CD4-positive, alpha-beta T cell treated with Interleukin-1 beta for 1 hour (primary cell): ENCODE data around the gene TBC1D19.
"Not testable (repeated sequence)": the region's sequence is repeated elsewhere in the genome, so short reads cannot be mapped to it uniquely, and the experiment has no call there.

Experiments used
- DNase-seq, 2 donors: peaks; one replicate each; pipeline ENCODE4 v3.0.0-alpha.2; 2020 to 2022

TBC1D19 gene, protein sequence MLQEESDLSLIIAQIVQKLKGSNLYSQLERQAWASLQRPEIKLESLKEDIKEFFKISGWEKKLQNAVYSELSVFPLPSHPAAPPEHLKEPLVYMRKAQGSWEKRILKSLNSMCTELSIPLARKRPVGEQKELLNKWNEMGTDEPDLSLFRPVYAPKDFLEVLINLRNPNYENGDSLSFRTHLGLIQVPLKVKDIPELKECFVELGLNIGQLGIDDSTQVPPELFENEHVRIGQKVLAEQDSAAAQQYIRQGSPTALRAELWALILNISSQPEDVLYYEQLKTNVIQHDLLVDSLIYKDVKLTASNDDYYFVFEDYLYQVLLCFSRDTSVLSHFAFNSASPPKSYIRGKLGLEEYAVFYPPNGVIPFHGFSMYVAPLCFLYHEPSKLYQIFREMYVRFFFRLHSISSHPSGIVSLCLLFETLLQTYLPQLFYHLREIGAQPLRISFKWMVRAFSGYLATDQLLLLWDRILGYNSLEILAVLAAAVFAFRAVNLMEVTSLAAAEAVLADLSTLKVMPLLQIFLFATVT

DNA sequence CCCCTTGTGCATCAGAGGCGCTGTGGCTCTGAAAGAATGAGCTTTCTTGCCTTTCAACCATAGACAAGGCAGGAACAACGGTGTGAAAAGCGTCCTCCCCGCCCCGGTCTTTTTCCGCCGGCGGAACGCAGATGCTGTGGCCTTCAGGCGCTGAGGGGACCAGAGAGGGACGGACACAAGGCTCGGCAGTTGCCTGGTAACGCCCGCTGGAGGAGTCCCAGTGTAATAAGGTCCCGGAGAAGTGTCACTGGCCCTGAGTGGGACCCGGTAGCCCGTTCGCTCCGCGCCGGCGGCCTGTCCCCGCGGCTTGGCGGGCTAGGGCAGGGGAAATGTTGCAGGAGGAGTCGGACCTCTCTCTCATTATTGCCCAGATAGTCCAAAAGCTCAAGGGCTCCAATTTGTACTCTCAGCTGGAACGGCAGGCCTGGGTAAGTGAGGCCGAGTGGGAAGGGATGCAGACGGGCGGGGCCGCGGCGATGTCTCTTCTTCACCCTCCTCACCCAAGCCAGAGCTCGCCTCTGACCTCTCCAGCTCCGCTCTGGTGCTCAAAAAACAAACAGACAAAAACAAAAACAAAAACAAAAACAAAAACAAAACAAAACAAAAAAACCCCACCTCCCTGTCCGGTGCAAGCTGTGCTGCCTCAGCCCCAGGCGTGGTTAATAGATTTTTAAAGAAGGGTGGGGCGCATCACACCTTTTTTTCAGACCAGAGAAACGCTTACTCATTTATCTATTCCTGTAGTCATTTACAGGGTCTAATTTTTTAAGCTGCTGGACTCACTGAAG is at the start of gene TBC1D19:
TBC1D19 (plus strand) TSS at position 220 of the 788 bp plus-strand sequence; CDS start at position 330, 110 bp downstream.
- peak; percentile 87 to 91 for DNase-seq

- DNase-seq = no peak
These were observed 40.9 kb upstream of the TBC1D19 start for GRCh38 chr4:26542991-26543390.

DNA sequence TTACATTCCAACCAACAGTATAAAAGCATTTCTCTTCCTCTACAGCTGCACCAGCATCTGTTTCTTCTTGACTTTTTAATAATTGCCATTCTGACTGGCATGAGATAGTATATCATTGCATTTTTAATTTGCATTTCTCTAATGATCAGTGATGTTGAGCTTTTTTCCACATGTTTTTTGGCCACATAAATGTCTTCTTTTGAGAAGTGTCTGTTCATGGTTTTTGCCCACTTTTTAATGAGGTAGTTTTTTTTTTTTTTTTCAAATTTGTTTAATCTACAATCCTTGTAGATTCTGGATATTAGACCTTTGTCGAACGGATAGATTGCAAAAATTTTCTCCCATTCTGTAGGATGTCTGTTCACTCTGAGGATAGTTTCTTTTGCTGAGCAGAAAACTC is 39.5 kb upstream of the TBC1D19 start:
- no peak for DNase-seq

GRCh38 chr4:26548379-26548778 is 35.5 kb upstream of the TBC1D19 start:
- not testable (repeated sequence) for DNase-seq

GRCh38 chr4:26557164-26557563 is 26.7 kb upstream of the TBC1D19 start:
- DNase-seq = no peak

- DNase-seq = no peak
These were observed 25.6 kb upstream of the TBC1D19 start for GRCh38 chr4:26558166-26558895.

DNA sequence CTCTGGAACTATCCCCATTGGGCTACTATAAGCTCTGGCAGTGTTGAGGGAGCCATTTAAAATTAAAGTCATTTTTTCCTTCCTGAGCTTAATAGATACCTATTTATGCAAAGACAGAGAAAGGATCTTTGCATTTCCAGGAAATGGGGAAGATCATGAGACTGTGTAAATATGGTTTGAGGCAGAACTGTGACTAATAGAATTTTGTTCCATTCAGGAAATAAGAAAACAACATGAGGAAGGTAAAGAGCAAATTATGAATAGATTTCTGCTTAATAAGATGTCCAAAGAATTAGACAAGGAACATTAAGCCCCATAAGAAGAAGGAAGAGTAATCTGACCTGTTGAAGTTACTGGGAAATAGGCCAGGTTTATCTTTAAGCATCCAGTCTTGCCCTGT is 17.8 kb upstream of the TBC1D19 start:
- DNase-seq = no peak

DNA sequence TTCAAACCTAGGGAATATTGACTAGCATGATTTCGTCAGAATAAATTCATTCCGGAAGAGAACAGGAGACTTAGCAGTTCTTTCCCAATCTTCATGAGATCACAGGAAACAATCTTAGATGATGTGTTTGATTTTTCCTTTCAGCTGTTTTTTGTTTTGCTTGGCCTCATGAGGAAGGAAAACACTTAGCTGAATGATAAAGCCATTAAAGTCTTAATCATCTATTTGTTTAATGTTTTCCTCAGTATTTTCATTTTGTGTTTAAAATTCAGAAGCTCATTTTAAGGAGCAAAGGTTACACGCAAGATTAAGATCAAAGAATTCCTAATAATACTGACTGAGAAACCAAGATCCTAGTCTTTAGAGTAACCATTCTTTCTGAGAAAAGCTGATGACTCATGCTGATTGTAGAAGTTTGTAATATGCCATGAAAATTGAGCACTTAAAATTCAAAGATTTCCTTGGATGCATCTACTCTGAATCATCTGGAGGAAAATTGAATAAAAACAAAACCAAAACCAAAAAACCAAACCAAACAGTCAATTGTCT is 15.4 kb upstream of the TBC1D19 start:
- no peak for DNase-seq

- no peak for DNase-seq
These were observed 13.3 kb upstream of the TBC1D19 start for GRCh38 chr4:26570596-26570995.

DNA sequence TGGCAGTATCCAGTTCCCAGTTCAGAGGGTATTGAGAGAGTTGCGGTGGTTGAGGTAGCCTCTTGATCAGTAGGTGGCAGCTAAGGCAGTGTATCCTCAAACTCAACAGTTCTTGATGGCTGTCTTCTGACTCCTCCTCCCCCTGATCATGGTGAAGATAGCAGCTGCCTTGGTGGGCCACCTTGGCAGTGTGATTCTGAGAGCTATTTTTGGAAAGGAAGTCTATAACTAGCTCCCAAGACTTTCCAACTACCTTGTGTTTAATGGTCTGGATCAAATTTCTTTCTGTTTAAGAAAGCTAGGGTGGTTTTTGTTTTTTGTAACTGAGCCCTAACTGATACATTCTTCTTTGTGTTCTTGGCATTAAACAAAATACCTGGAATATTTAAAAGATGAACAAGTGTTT is 10.5 kb upstream of the TBC1D19 start:
- no peak for DNase-seq

- no peak for DNase-seq
These were observed 9.3 kb upstream of the TBC1D19 start for GRCh38 chr4:26574563-26574962.

GRCh38 chr4:26576231-26576739 is 7.6 kb upstream of the TBC1D19 start:
- no peak for DNase-seq

- no peak for DNase-seq
These were observed 6.8 kb upstream of the TBC1D19 start for GRCh38 chr4:26577066-26577465.

DNA sequence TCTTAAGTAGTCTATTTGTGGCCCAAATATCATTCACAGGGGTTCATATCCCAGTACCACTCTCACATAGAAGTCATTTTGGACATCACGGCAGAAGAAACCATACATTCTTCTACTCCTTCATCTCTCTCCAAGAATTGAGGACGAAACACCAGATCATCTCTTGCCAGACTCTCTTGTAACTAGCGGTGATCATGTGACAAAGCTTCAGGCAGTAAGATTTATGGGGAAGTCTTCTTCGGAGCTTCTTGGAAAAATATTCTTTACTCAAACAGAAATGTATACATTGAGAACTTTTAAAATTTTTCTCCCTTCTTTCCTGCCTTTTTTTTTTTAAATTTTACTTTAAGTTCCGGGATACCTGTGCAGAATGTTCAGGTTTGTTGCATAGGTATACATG is 4.7 kb upstream of the TBC1D19 start:
- no peak for DNase-seq

DNA sequence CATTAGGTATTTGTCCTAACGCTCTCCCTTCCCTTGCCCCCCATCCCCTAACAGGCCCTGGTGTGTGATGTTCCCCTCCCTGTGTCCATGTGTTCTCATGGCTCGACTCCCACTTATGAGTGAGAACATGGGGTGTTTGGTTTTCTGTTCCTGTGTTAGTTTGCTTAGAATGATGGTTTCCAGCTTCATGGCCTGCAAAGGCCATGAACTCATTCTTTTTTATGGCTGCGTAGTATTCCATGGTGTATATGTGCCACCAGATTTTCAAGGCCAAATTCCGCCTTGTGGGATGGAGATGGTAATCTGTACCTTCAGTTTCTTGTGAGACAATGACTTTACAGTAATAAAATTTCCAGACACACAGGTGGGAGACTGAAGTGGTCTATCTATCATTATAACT is 2.5 kb upstream of the TBC1D19 start:
- not testable (repeated sequence) for DNase-seq

DNA sequence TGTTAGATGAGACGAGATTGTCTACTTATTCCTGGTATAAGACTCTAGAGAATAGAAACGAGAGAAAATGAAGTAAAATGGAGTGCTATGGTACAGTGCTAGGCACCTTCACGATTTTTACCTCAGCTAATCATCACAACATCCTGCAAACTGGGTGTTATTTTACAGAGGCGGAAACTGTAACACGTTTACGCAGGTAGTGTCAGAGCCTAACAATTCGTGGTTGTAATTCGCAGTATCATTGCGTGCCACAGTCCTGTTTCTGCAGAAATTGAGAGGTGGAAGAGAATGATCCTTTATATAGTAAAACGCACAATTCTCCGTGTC is 383 bp upstream of the TBC1D19 start:
- DNase-seq = no peak

DNA sequence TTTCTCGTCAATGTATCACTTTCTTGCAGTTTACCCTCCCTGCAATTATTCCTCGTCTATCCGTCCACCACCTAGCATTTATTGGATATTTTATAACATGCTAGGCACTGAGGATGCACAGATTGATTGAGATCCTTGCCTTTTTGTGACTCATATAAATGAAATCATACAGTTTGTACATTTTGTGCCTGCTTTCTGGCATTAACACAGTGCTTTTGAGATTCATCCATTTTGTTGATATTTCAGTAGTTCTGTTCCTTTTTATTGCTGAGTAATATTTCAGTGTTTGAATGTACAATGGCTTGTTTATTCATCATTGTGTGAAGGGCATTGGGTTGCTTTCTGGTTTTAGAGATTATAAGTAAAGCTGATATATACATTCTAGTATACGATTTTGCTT is 841 bp downstream of the TBC1D19 start:
- DNase-seq = no peak

- DNase-seq = no peak
These were observed 5.8 kb downstream of the TBC1D19 start for GRCh38 chr4:26589705-26590104.

DNA sequence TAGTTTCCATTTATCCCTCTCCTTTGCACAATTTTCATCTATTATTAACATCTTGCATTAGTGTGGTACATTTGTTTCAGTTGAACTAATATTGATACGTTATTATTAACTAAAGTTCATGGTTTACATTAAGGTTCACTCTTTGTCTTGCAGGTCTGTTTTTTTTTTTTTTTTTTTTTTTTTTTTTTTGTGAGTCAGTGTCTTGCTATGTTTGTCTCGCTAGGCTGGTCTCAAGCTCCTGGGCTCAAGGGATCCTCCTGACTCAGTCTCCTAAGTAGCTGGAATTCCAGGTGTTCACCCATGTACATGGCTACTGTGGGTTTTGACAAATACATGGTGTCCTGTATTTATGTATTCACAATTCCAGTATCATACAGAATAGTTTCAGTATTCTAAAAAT is 6.8 kb downstream of the TBC1D19 start:
- no peak for DNase-seq

GRCh38 chr4:26593557-26593956 is 9.7 kb downstream of the TBC1D19 start:
- DNase-seq = not testable (repeated sequence)

DNA sequence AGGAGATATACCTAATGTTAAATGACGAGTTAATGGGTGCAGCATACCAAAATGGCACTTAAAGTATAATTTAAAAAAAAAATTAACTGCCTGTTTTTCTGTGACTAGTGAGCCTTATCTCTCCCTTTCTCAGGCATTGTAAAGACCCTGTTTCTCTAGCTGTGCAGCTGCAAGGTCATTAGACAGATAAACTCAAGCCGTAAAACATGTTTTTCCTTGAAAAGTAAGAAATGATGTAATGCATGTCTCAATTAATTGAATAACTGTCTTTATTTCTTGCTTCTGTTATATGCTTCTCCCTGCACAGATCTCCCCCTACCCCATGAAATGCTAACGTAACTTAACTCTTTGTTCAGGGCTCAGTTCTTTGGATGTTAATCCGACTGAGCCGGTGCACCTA is 10.5 kb downstream of the TBC1D19 start:
- DNase-seq = no peak

GRCh38 chr4:26594778-26595177 is 10.9 kb downstream of the TBC1D19 start:
- DNase-seq = no peak

- DNase-seq = no peak
These were observed 13.0 kb downstream of the TBC1D19 start for GRCh38 chr4:26596843-26597242.
